GM12878 (cell line): ENCODE data around the gene RNF44. TPM values are rescaled to one million over a fixed set of nuclear protein-coding genes. Genes with fewer than 3 reads are reported as not detected.
"Not testable (repeated sequence)": the region's sequence is repeated elsewhere in the genome, so short reads cannot be mapped to it uniquely, and the experiment has no call there.

ENCODE experiments used
- ATAC-seq: fragments of 200-7000 bp; cut with Tn5 transposase; 3 replicates; pipeline ENCODE4 v1.9.1; 2020; ENCODE audit warnings: mild to moderate bottlenecking, moderate library complexity
- BruUV-seq: library from RNA; stranded (reverse); fragments of 400-500 nt; replicated peaks from 2 replicates; lab custom pipeline; 2021; lab: Mats Ljungman, UMichigan
- CTCF ChIA-PET: fragments of 300-600 bp; sonication (Branson Sonifier 250); formaldehyde crosslinking; extraction: SDS; loops from one replicate; lab custom pipeline; 2021; ENCODE audit warnings: inconsistent platforms; lab: Yijun Ruan, JAX
- POLR2A ChIA-PET: fragments of 350-600 bp; formaldehyde crosslinking; extraction: SDS; loops from one replicate; lab custom pipeline; 2021; ENCODE audit warnings: inconsistent platforms; lab: Charles Lee
- RAD21 ChIA-PET: fragments of 300-600 bp; sonication (Branson Sonifier 250); formaldehyde crosslinking; loops from one replicate; lab custom pipeline; 2023; ENCODE audit warnings: antibody characterized with exemption; ENCODE audit not compliant: unreplicated experiment; lab: Charles Lee
- SMC1A ChIA-PET: fragments of 300-600 bp; sonication (Branson Sonifier 250); formaldehyde crosslinking; loops from one replicate; lab custom pipeline; 2023; ENCODE audit not compliant: unreplicated experiment, uncharacterized antibody; lab: Charles Lee
- DNase-seq: peaks from one replicate; pipeline ENCODE4 v3.0.0-alpha.2; 2011; ENCODE audit warnings: low read depth, low spot score
- FAIRE-seq: peaks from 3 replicates; lab custom pipeline; 2011; peaks lifted over from hg19 to GRCh38; lab: Jason Lieb, UNC
- H2AFZ ChIP-seq: 2 replicates; pipeline ENCODE4 v1.6.0; 2011; ENCODE audit warnings: low read depth, low read length, control low read depth; ENCODE audit not compliant: control insufficient read depth
- H3K27ac ChIP-seq: 2 replicates; pipeline ENCODE4 v1.5.1; 2011; ENCODE audit warnings: control low read depth; ENCODE audit not compliant: control insufficient read depth, insufficient read depth
- H3K27me3 ChIP-seq, 2 experiments: replicated peaks in 1 of 2; 2 replicates each; pipeline versions ENCODE4 v1.6.0 to v1.6.1; 2011; ENCODE audit warnings: low read length in 1 of 2; ENCODE audit not compliant: control insufficient read depth in 2 of 2, insufficient read depth in 2 of 2
- H3K36me3 ChIP-seq, 2 experiments: 2 replicates each; pipeline ENCODE4 v1.5.1; 2011; ENCODE audit warnings: low read length in 1 of 2; ENCODE audit not compliant: control insufficient read depth in 2 of 2, insufficient read depth in 2 of 2
- H3K4me1 ChIP-seq: 2 replicates; pipeline ENCODE4 v1.6.1; 2011; ENCODE audit warnings: mild to moderate bottlenecking, low read length, moderate library complexity, mixed read lengths; ENCODE audit not compliant: control insufficient read depth, insufficient read depth
- H3K4me2 ChIP-seq: 2 replicates; pipeline ENCODE4 v1.6.0; 2011; ENCODE audit warnings: control low read depth; ENCODE audit not compliant: control insufficient read depth, insufficient read depth
- H3K4me3 ChIP-seq: fragments of 200-600 bp; sonication (generic); 2 replicates; pipeline ENCODE4 v1.5.1; 2016
- H3K79me2 ChIP-seq: 2 replicates; pipeline ENCODE4 v1.6.0; 2011; ENCODE audit warnings: low read length; ENCODE audit not compliant: control insufficient read depth, insufficient read depth
- H3K9ac ChIP-seq: 2 replicates; pipeline ENCODE4 v1.8.0; 2011; ENCODE audit warnings: low read length, control low read depth, mixed read lengths; ENCODE audit not compliant: control insufficient read depth, insufficient read depth
- H3K9me3 ChIP-seq: replicated peaks from 3 replicates; pipeline ENCODE4 v1.5.1; 2011; ENCODE audit warnings: mild to moderate bottlenecking, low read length; ENCODE audit not compliant: control insufficient read depth, insufficient read depth
- H4K20me1 ChIP-seq: 2 replicates; pipeline ENCODE4 v1.6.0; 2011; ENCODE audit not compliant: control insufficient read depth, insufficient read depth
- BRCA1 ChIP-seq: IDR thresholded peaks from 2 replicates; pipeline ENCODE4 v1.6.1; 2011; ENCODE audit warnings: low read depth, low read length, improper control_type of control experiment
- FOS ChIP-seq: IDR thresholded peaks from 3 replicates; pipeline ENCODE4 v1.6.1; 2011; ENCODE audit warnings: borderline replicate concordance; ENCODE audit not compliant: insufficient read length; ENCODE audit errors: extremely low read depth
- FOXK2 ChIP-seq: fragments of 450-650 bp; IDR thresholded peaks from 2 replicates; pipeline ENCODE4 v1.6.1; 2017; ENCODE audit warnings: mild to moderate bottlenecking, moderate library complexity
- MEF2A ChIP-seq: IDR thresholded peaks from 2 replicates; pipeline ENCODE4 v1.6.1; 2011; ENCODE audit warnings: low read depth, mild to moderate bottlenecking, low read length, moderate library complexity; ENCODE audit not compliant: insufficient read depth
- NR2C2 ChIP-seq: IDR thresholded peaks from 2 replicates; pipeline ENCODE4 v1.6.1; 2011; ENCODE audit warnings: borderline replicate concordance, low read depth; ENCODE audit not compliant: control insufficient read depth, insufficient read length
- PAX5 ChIP-seq: IDR thresholded peaks from 2 replicates; pipeline ENCODE4 v1.6.1; 2011; ENCODE audit warnings: low read depth, low read length, borderline replicate concordance
- PML ChIP-seq: IDR thresholded peaks from 2 replicates; pipeline ENCODE4 v1.6.1; 2012; ENCODE audit warnings: low read length, inconsistent platforms
- RCOR1 ChIP-seq: conservative IDR thresholded peaks from 2 replicates; pipeline ENCODE4 v1.6.1; 2012; ENCODE audit warnings: low read depth, low read length, improper control_type of control experiment
- STAT1 ChIP-seq: fragments of 450-650 bp; conservative IDR thresholded peaks from 2 replicates; pipeline ENCODE4 v1.6.1; 2014; ENCODE audit warnings: antibody characterized with exemption, mild to moderate bottlenecking
- ZBED1 ChIP-seq: IDR thresholded peaks from 2 replicates; pipeline ENCODE4 v1.6.1; 2016; ENCODE audit warnings: borderline replicate concordance
- WGBS: methylation state at CpG from one replicate; pipeline ENCODE4 v1.1.6; 2016; ENCODE audit warnings: low lambda C conversion rate; ENCODE audit not compliant: insufficient replicate concordance, insufficient coverage; ENCODE audit errors: missing lambda C conversion rate; 5-methylcytosine and 5-hydroxymethylcytosine counted together
- in situ Hi-C: fragments of 300-500 bp; cut with MboI; formaldehyde crosslinking; loops from 9 replicates; pipeline ENCODE4 v1.14.3; 2018; ENCODE audit warnings: mixed read lengths
- intact Hi-C: fragments of 100-400 bp; cut with micrococcal nuclease; formaldehyde crosslinking; loops from one replicate; pipeline ENCODE4 v1.14.2; 2022; ENCODE audit not compliant: unreplicated experiment
- polyA plus RNA-seq, 11 experiments: library from polyadenylated mRNA; depleted of rRNA in 4 of 11; unstranded in 6 of 11; stranded (reverse) in 5 of 11; fragments of >200 nt; fragmentation: Nextera tagmentation in 4 of 11; fragmentation: Illumina TruSeq in 1 of 11; extraction: Ambion mirVana in 4 of 11; extraction: Trizol in 1 of 11; gene quantifications; 1 replicate in 1 of 11; 2 replicates in 10 of 11; pipeline versions ENCODE4 v1.2.1 to v1.2.3, GENCODE V29; 2011 to 2016; ENCODE audit warnings: inconsistent platforms in 2 of 11, missing spikeins in 2 of 11, low read depth in 1 of 11
- total RNA-seq, 4 experiments: library from RNA; depleted of rRNA in 3 of 4; stranded (reverse); fragments of >200 nt in 3 of 4; fragmentation: Illumina TruSeq in 1 of 4; extraction: Trizol in 1 of 4; gene quantifications; 2 replicates each; pipeline versions ENCODE4 v1.2.1 to v1.2.3, GENCODE V29; 2013 to 2021

RNF44 gene
- total and polyA plus RNA-seq, 10 of the 15 experiments (the other 5 are each of a cell fraction or from before 2014, with no cell fraction given): 1.7 to 51.9 (median 7.9) TPM

- in situ Hi-C loops (no loop called here), intact Hi-C loops (no loop called here)
- RAD21 ChIA-PET: no interaction called here
- Histone ChIP-seq H3K4me1 (no peaks in the 10 kb centered on the region), H3K4me2 (no peak overlapping the region), H3K27me3 (no peaks in the 10 kb centered on the region), H3K36me3 (peaks cover 10 to 54% of the 10 kb centered on the region in 2 experiments), H4K20me1 (no peaks in the 10 kb centered on the region; the same call in none of the 2 replicates)
- ATAC-seq: no peak
- TF ChIP-seq BRCA1 (no peak), MEF2A (no peak), FOS (no peak), PML (no peak), PAX5 (no peak), FOXK2 (no peak), STAT1 (no peak), NR2C2 (no peak), RCOR1 (no peak)
- TF ChIP-seq, all 136 proteins: peak for 0
- BruUV-seq: no TSS peak
- no peak overlapping the region for H3K27ac ChIP-seq
- CTCF ChIA-PET: interaction anchor here (0.6 kb wide), 1 partner anchor 315 kb away, joined by 3 read pairs; no protein-coding TSS in a partner anchor
- no CpG with 5 or more reads among the region's 1 CpG for WGBS
- DNase-seq: no peak
- no peak overlapping the region for H3K4me3 ChIP-seq
- no peak for FAIRE-seq
- no peak overlapping the region for H2AFZ ChIP-seq
- H3K9me3 ChIP-seq: no peaks in the 10 kb centered on the region
- no peaks in the 10 kb centered on the region for H3K79me2 ChIP-seq
- SMC1A ChIA-PET: interaction anchor here (1.1 kb wide), 1 partner anchor 9 kb away, joined by 3 read pairs; no protein-coding TSS in a partner anchor
- POLR2A ChIA-PET: no interaction called here
- H3K9ac ChIP-seq: no peak overlapping the region
Measured at GRCh38 chr5:176490301-176490700, 46.9 kb downstream of the RNF44 start.

- 94% methylated on average over 1 of the region's 1 CpG for WGBS
- Histone ChIP-seq H3K9ac (no peak overlapping the region), H3K9me3 (no peaks in the 10 kb centered on the region), H3K36me3 (peaks cover 10 to 45% of the 10 kb centered on the region in 2 experiments), H3K27ac (no peak overlapping the region), H3K27me3 (no peaks in the 10 kb centered on the region), H2AFZ (no peak overlapping the region), H3K4me1 (no peaks in the 10 kb centered on the region), H3K4me2 (no peak overlapping the region), H3K79me2 (no peaks in the 10 kb centered on the region), H4K20me1 (no peaks in the 10 kb centered on the region; the same call in none of the 2 replicates), H3K4me3 (no peak overlapping the region)
- intact Hi-C loops: no loop called here
- TF ChIP-seq NR2C2 (no peak), ZBED1 (no peak)
- in situ Hi-C loops: no loop called here
- RAD21 ChIA-PET: no interaction called here
- FAIRE-seq (no peak), ATAC-seq (no peak), DNase-seq (no peak)
- SMC1A ChIA-PET: interaction anchor here (0.7 kb wide), 1 partner anchor 90 kb away, joined by 4 read pairs; no protein-coding TSS in a partner anchor
- POLR2A ChIA-PET: no interaction called here
- no TSS peak for BruUV-seq
- CTCF ChIA-PET: no interaction called here
Measured at GRCh38 chr5:176489077-176489476, 48.1 kb downstream of the RNF44 start.

- H3K4me2 ChIP-seq, H3K9me3 ChIP-seq, intact Hi-C loops, RAD21 ChIA-PET, H2AFZ ChIP-seq, in situ Hi-C loops, H3K27me3 ChIP-seq, H3K4me1 ChIP-seq, FAIRE-seq, SMC1A ChIA-PET, DNase-seq, H3K9ac ChIP-seq, POLR2A ChIA-PET, H3K27ac ChIP-seq, CTCF ChIA-PET, BruUV-seq, H3K4me3 ChIP-seq, H4K20me1 ChIP-seq, H3K79me2 ChIP-seq, ATAC-seq: not testable (repeated sequence)
- WGBS: 100% methylated on average over 4 of the region's 4 CpGs
- peaks cover 5 to 41% of the 10 kb centered on the region in 2 experiments for H3K36me3 ChIP-seq
Measured at GRCh38 chr5:176487160-176487559, 50.0 kb downstream of the RNF44 start.
